ENCODE measurements around the gene OLFM1.
"Not testable (repeated sequence)": the region's sequence is repeated elsewhere in the genome, so short reads cannot be mapped to it uniquely, and the experiment has no call there.

The OLFM1 gene

GRCh38 chr9:135146241-135146640 is 58.8 kb downstream of the OLFM1 start:
- in situ Hi-C loops (cut with HindIII; ENCODE audit: low sequenced_read_pairs): no loop called here

GRCh38 chr9:135146766-135147473 is 59.5 kb downstream of the OLFM1 start:
- in situ Hi-C loops (cut with HindIII; ENCODE audit: low sequenced_read_pairs): no loop called here

- in situ Hi-C loops (cut with HindIII; ENCODE audit: low sequenced_read_pairs): no loop called here
Measured at GRCh38 chr9:135147474-135147805, 60.0 kb downstream of the OLFM1 start.

GRCh38 chr9:135147938-135148337 is 60.5 kb downstream of the OLFM1 start:
- in situ Hi-C loops (cut with HindIII; ENCODE audit: low sequenced_read_pairs): no loop called here

GRCh38 chr9:135148386-135148785 is 60.9 kb downstream of the OLFM1 start:
- in situ Hi-C loops (cut with HindIII; ENCODE audit: low sequenced_read_pairs): no loop called here

- in situ Hi-C loops (cut with HindIII; ENCODE audit: low sequenced_read_pairs): not testable (repeated sequence)
Measured at GRCh38 chr9:135149901-135150300, 62.4 kb downstream of the OLFM1 start.

- in situ Hi-C loops (cut with HindIII; ENCODE audit: low sequenced_read_pairs): no loop called here
Measured at GRCh38 chr9:135150981-135151380, 63.5 kb downstream of the OLFM1 start.

- in situ Hi-C loops (cut with HindIII; ENCODE audit: low sequenced_read_pairs): no loop called here
Measured at GRCh38 chr9:135151757-135152613, 64.5 kb downstream of the OLFM1 start.

GRCh38 chr9:135152614-135153334 is 65.3 kb downstream of the OLFM1 start:
- in situ Hi-C loops (cut with HindIII; ENCODE audit: low sequenced_read_pairs): no loop called here

GRCh38 chr9:135154050-135154615 is 66.7 kb downstream of the OLFM1 start:
- in situ Hi-C loops (cut with HindIII; ENCODE audit: low sequenced_read_pairs): no loop called here

- in situ Hi-C loops (cut with HindIII; ENCODE audit: low sequenced_read_pairs): no loop called here
Measured at GRCh38 chr9:135155396-135155795, 67.9 kb downstream of the OLFM1 start.

- in situ Hi-C loops (cut with HindIII; ENCODE audit: low sequenced_read_pairs): no loop called here
Measured at GRCh38 chr9:135156525-135157510, 69.3 kb downstream of the OLFM1 start.

- in situ Hi-C loops (cut with HindIII; ENCODE audit: low sequenced_read_pairs): no loop called here
Measured at GRCh38 chr9:135157856-135158563, 70.5 kb downstream of the OLFM1 start.

GRCh38 chr9:135158564-135158937 is 71.1 kb downstream of the OLFM1 start:
- in situ Hi-C loops (cut with HindIII; ENCODE audit: low sequenced_read_pairs): no loop called here

GRCh38 chr9:135159801-135160200 is 72.3 kb downstream of the OLFM1 start:
- in situ Hi-C loops (cut with HindIII; ENCODE audit: low sequenced_read_pairs): loop anchor here (5.0 to 10.0 kb wide), 2 partner anchors 45 to 148 kb away; no protein-coding TSS in a partner anchor

- in situ Hi-C loops (cut with HindIII; ENCODE audit: low sequenced_read_pairs): loop anchor here (5.0 to 10.0 kb wide), 2 partner anchors 46 to 146 kb away; no protein-coding TSS in a partner anchor
Measured at GRCh38 chr9:135160862-135161261, 73.4 kb downstream of the OLFM1 start.

- in situ Hi-C loops (cut with HindIII; ENCODE audit: low sequenced_read_pairs): loop anchor here (5.0 to 10.0 kb wide), 2 partner anchors 48 to 145 kb away; no protein-coding TSS in a partner anchor
Measured at GRCh38 chr9:135162599-135162998, 75.1 kb downstream of the OLFM1 start.

- in situ Hi-C loops (cut with HindIII; ENCODE audit: low sequenced_read_pairs): loop anchor here (5.0 to 10.0 kb wide), 2 partner anchors 48 to 144 kb away; no protein-coding TSS in a partner anchor
Measured at GRCh38 chr9:135163023-135163780, 75.7 kb downstream of the OLFM1 start.
